GM21723 (cell line): Measurements from ENCODE around the gene SLC66A3.
"Not testable (repeated sequence)": the region's sequence is repeated elsewhere in the genome, so short reads cannot be mapped to it uniquely, and the experiment has no call there.

Experiments
- ATAC-seq: cut with Tn5 transposase; IDR thresholded peaks from one replicate; pipeline ENCODE4 v1.9.1; 2021; ENCODE audit warnings: mild to moderate bottlenecking, moderate library complexity; ENCODE audit not compliant: unreplicated experiment

Gene SLC66A3

DNA sequence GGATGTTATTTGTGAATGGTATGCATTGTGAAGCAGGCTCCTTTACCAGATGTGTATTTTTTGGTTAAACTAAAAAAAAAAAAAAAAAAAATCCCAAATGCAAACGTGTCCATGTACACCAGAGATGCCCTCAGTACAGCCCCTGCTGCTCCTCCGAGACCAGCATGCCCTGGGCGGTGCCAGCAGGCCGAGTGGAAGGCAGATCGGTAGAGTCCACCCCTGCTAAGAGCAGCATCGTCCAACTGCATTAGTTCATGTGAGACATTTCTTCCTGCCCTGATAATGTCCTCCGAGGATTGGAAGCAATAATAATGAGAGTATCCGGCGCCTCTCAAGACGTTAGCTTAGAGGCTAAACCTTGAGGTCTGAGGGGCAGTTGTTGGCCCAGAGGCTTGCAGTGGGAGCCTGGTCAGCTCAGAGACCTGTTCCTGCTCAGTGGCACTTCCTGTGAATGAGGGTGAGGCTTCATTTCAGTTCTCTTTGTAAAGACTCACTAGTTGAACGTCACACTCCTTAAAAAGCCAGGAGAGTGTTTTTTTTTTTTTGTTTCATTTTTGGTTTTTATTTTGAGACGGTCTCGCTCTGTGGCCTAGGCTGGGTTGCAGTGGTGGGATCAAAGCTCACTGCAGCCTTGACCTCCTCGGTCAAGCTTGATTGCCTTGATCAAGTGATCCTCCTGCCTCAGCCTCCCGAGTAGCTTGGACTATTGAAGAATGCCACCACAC lies 5.6 kb downstream of the SLC66A3 start:
- ATAC-seq = peak; percentile 67

DNA sequence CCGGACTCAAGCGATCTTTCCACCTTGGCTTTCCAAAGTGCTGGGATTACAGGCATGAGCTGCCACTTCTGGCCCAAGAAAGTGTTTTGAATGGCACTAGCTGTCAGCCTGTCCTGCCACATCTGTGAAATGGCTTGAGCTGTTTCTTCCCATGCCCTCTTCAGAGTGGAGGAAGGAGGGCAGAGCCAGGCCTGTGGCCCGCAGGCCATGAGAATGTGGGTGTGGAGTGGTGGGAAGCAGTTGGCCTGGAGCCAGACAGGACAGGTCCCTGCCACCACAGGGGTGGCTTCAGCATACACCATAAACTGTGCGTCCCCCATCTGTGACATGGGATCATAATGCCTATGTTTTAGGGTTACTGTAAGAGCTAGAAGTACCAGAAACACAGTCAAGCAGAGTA lies 6.5 kb downstream of the SLC66A3 start:
- ATAC-seq = no peak

DNA sequence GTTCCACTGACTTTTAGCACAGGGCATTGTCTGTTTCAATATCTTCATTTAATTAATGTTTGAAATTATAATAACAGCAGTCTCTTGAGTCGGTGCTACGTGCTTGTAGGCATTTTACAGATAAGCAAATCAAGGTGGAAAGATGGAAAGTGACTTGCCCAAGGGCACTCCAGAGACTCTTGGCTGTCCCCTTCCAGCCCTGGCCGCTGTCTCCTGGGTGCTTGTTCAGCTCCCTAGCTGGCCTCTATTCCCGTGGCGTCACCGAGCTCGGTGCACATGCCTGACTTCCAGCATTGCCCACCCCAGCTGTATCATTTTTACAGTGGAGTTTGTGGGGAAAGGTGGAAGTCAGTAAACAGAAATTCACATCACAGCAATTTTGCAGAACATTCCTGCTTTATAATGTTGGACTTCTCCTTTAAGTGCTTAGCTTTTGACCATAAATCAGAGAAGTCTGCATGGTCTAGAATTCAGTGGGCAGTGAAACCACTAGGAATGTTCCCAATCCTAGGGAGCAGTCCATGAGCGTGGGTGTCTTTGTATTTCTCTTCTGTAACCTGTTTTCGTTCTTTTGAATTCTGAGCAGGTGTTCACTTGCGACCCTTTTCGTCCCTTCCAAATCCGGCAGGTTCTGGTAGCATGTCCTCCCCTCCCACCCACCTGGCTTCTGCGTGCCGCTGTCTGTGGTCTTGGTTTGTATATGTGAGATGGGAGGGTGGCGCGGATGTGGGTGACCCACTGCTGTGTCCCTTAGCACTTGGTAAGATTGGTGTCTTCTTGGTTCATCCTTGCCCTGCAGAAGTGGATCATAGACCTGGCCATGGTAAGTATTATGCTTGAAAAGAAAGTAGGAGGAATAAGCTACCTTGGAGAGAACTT lies 8.4 kb downstream of the SLC66A3 start:
- ATAC-seq = no peak

DNA sequence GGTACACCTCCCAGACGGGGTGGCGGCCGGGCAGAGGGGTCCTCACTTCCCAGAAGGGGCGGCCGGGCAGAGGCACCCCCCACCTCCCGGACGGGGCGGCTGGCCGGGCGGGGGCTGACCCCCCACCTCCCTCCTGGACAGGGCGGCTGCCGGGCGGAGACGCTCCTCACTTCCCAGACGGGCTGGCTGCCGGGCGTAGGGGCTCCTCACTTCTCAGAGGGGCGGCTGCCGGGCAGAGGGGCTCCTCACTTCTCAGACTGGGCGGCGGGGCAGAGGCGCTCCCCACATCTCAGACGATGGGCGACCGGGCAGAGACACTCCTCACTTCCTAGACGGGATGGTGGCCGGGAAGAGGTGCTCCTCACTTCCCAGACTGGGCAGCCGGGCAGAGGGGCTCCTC lies 9.8 kb downstream of the SLC66A3 start:
- not testable (repeated sequence) for ATAC-seq

DNA sequence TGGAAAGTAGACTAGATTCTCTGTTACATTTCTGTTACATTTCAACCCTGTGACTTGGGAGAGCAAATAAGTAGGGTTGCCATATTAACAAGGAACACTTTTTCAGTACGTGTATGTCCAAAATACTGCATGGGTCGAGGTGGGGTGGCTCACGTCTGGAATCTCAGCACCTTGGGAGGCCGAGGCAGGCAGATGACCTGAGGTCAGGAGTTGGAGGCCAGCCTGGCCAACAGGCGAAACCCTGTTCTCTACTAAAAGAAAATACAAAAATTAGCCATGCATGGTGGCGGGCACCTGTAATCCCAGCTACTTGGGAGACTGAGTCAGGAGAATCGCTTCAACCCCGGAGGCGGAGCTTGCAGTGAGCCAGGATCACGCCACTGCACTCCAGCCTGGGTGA lies 11.2 kb downstream of the SLC66A3 start:
- no peak for ATAC-seq

DNA sequence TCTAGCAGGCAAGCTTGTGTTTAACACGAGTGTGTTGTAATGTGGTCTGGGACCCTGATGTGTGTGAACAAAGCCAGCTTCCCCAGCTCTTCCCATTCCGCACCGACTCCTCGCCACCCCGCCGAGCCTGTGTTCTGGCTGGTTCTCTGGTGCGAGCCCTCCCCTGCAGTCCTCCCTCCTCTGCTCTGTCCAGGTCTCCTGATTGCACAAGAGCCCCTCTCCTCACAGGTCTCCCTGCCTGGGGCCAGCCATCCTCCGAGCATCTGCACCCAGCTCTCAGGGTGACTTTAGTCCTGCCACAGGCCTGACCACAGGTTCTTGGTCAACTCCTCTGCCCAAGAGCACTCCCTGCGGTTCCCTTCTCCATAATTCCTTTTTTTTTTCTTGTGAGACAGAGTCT lies 13.2 kb downstream of the SLC66A3 start:
- ATAC-seq = no peak

DNA sequence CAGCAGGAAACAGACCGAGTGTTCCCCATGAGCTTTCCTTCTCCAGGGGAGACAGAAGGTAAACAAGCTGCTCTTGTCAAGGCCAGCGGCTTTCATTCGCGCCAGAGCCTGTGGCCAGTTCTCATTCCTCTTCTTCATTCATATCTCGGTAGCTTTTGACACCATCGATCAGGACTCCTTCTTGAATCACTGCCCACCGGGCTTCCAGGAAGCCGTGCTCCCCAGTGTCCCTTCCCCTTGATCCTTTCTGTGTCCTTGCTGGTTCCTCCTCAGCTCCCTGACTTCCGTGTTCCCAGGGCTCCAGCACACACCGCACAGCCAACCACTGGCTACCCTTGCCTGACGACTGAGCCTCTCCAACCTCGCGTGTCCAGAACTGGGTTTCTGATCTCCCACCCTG lies 14.1 kb downstream of the SLC66A3 start:
- no peak for ATAC-seq

DNA sequence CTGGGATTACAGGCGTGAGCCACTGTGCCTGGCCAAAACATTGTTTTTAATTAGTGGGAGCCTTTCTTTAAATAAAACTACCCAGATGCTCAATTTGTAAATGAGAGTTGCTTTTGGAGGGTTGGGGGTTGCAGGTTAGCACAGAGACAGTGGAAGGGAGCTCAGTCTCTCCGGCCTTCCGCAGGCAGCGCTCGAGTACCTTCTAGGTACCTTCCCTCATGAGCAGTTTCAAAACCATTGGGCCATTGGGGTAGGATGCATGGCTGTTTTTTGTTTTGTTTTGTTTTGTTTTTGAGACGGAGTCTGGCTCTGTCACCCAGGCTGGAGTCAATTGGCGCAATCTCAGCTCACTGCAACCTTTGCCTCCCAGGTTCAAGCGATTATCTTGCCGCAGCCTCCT lies 19.0 kb downstream of the SLC66A3 start:
- no peak for ATAC-seq

DNA sequence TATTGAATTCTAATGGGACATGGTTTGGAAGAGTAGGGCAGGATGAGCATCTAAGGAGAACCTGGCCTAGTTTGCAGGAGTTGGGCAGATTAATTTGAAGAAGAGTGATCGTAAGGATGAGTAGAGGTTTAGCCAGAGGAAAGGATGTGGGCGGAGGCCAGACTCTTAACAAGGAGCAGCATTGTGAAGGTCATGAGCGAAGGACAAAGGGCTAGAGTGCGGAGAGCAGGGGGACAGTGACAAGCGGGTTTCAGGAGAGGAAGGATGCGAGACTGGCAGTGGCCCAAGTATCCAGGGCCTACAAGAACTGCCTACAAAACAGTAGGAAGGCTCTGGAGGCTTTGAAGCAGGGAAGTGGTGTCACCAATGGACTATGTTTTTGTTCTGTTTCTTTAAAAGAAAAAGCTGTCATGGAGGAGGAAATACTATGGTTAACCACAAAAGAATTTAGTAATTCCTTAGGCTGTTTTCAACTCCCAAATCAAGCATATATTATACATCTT lies 20.1 kb downstream of the SLC66A3 start:
- no peak for ATAC-seq

DNA sequence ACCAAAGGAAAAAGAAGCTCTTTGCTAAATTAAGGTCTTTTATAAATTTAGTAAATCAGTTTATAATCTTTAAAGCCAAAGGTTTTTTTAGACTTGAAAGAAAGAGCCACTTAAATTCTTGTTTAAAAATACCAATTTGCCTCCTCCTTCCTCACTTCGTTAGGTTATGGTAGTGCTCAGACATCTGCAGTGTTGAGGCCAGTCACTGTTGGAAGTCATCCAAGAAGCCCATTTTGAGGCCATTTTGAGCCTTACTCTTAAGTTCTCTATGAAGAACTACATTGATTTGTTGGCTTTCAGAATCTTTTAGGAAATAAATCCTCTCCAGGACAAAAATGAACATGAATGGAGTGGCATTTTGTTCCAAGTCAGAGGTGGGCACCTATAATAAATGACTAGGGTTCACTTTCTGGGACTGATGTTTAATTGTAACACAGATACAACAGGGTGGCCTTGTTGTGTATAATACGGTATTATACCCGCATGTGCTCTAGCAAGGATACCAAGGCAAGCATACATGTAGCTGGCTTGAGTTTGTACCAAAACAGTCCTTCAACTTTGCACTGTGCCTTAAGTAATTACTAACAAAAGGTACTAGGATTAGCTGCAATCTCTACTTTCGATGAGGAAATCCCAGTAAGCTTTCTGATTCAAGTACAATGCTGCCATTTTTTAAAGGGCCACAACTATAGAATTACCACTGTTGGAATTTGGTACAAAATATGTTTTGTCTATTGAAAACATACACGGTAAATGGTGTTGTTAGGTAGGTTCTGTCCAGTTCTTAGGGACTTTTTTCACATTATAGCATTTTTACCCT lies 22.8 kb downstream of the SLC66A3 start:
- no peak for ATAC-seq

DNA sequence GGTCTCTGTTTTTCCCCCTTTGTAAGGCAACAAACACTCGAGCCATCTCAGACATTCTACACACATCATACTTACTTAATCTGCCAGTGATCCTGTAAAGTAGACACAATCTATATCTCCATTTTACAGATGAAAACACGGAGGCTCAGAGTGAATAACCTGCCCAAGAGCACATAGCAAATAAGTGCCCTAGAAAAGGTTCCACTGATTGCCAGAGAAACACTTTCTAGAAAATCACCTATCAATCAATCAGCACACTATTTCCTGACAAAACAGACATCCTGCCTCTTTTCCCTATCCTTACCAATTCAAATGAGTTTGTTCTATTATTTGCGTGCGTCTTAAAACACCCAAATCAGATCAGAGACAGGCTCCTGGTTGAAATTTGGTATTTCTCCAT lies 23.9 kb downstream of the SLC66A3 start:
- no peak for ATAC-seq

DNA sequence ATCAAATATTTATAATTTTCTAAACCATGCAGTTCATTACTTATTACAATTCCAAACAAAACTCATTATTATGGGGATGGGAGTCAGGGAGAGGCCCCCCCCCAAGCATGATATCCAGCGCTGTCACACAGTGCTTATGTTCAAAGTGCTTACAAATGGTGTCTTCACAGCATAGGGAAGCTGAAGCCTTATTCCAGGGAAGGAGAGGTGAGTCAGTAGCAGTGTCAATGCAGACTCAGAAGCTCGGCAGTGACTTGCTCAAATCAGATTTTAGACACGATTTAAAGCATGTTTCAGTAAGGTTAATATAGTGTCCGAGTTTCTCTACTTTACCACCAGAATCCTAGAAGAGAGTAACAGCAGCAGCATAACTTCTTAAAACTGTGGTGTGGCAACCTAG lies 24.6 kb downstream of the SLC66A3 start:
- no peak for ATAC-seq

DNA sequence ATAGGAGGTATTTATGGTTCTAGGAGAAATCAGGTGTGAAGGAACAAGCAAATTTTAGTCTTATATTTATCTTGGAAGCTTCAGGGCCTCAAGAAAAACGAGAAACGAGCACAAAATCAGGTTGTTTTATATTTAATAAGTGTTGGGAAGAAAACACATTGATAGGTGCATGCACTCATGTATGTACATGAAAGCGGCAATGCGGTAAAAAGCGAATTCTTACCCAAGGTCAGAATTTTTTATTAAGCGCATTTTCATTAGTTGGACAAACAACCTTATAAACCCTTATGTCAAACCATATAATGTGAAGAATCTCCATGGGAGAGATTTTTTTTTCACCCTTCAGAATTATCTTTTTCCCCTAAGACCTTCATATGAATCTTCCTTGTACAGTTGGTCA lies 25.4 kb downstream of the SLC66A3 start:
- no peak for ATAC-seq

DNA sequence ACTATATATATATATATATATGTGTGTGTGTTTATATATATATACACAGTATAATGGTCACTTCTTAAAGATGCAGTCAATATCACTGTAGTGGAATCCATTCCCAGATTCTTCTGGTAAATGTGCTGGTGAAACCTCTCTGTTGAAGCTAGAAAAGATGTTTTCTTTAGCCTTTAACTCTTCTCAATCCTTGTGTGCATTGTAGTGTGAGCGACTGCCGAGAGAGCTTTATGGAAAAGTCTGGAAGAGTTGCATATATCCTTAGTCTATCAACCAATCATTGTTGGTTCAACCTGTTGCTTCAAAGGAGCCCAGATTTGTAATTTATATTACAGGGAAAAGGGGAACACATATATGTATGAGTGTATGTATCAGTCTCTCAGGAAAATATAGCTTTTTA lies 27.7 kb downstream of the SLC66A3 start:
- no peak for ATAC-seq

DNA sequence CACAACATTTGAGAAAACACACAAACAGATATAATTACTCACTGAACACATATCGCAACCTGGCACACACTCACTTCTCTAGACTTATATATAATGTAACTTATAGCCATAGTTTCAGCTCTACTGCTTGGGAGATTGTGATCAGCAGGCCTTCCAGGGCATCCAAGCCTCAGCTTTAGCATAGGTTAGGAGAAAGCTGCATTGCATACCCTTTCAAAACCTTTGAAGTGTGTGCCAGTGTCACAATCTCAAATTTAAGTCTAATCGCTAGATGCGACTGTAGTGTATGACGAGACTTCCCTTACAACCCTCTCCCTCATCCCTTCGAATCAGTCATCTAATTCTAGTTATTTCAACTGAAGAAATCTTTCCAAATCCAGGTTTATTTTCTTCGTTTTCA lies 30.9 kb downstream of the SLC66A3 start:
- no peak for ATAC-seq

DNA sequence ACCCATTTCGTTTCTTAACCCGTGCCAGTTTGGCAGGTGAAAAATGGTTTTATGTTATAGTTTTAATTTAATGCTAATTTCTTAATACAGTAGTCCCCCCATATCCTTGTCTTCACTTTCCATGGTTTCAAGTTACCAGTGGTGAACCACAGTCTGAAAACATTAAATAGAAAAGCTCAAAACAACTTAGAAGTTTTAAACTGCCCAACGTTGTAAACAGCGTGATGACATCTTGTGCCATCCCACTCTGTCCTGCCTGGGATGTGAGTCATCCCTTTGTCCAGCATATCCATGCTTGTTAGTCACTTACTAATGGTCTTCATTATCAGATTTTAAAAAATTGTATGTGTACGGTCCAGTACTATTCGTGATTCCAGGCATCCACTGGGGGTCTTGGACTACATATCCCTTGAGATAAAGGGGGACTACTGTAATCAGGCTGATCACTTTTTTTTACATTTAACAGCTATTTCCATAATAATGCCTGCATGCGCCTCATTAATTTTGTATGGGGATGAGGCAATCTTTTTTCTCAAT lies 31.9 kb downstream of the SLC66A3 start:
- ATAC-seq = no peak

DNA sequence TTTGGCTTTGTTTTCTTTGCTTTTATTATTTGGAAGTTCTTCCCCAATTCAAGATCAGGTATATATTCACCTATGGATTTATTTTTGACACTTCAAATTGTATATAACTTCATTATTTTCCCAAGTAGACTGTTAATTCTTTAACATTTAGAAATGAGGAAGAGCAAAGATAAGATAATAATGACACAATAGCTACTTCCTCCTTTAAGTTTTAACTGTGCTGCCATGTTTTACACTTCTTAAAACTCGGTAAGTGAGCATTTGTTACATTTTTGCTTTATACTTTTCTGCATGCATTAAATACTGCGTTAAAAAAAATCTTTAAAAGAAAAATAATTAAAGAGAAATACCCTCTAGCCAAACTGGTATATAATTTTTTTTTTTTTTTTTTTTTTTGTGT lies 32.5 kb downstream of the SLC66A3 start:
- ATAC-seq = no peak

DNA sequence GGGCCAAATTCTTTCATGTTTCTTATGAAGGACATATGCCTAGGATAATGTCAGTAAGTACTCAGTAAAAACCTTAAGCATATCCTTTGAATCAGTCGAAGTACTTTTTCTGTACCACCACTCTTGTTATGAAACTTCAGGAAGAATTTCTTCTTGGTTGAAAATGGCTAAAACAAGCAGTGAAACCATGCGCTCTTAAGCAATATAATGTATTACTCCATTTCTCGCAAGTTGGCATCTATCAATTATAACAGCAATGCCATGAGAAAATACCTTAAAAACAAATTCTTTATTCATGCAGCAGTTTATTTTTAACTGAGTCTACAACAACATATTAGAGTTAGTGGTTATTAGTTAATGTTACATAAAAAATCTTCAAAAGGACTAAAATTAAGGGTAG lies 41.0 kb downstream of the SLC66A3 start:
- no peak for ATAC-seq

DNA sequence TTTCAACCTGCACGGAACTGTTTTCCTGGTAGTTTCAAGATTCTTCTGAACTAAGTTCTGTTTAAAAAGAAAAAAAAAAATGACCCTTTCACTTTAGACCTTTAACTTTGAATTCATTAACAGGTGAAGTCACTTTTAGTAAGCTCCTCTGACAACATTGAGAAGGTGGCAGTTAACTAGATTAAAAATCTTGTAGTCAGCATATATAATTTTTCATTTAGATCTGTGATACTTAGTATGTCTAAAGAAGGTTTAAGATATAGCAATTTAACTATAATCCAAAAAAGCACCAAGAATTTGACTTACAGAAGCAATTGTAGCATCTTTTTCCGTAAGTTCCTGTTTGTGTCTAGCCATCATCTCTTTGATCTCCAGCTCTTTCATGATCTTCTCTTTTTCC lies 45.4 kb downstream of the SLC66A3 start:
- ATAC-seq = no peak

DNA sequence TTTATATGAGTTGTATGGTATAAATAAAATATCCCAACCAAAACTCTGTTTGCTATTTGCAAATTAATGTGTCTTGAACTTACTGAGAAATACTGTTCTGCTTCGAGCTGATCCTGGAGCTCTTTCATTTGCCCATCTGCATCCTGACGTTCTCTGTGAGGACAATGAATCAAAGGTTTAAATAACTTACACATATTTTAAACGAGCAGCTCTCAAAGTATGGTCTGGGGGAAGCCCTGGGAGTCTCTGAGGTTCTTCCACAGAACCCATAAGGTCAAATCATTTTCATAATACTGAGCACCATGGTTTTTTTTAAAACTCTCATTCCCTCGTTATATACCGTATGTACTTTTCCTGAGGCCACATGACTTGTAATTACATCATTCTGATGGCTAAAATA lies 46.7 kb downstream of the SLC66A3 start:
- no peak for ATAC-seq

DNA sequence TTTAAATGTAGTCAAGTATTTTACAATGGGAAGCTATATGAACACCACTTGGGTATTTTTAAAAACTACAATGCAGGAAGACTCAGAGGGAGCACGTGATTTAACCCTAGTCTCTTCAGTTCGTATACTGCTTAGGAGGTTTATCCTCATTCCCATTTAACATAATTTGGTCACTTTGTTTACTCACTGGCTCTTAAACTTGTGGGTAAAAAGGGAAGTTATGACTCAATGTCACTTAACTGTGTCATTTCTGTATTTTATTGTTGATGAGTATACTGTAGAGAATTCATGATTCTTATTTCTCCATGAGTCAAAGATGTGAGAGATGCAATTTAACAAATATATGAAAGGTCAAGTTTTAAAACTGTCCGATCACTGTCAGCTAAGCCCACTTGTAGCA lies 48.2 kb downstream of the SLC66A3 start:
- peak; percentile 84 for ATAC-seq
